Activated CD8-positive, alpha-beta memory T cell treated with anti-CD3 and anti-CD28 coated beads for 4 hours (primary cell): ENCODE data around the gene FAH.
"Not testable (repeated sequence)": the region's sequence is repeated elsewhere in the genome, so short reads cannot be mapped to it uniquely, and the experiment has no call there.

Experiments used
- DNase-seq, 2 donors: peaks; one replicate each; pipeline ENCODE4 v3.0.0-alpha.2; 2020; ENCODE audit warnings: low read depth in 2 of 2

The FAH gene

GRCh38 chr15:80151576-80151975 lies 1.2 kb upstream of the FAH start:
- no peak for DNase-seq

GRCh38 chr15:80152180-80152895 lies 461 bp upstream of the FAH start:
- DNase-seq = peak; percentile 77 to 87

- DNase-seq = no peak
These were observed 1.1 kb downstream of the FAH start for GRCh38 chr15:80153900-80154299.

- DNase-seq = no peak
These were observed 1.5 kb downstream of the FAH start for GRCh38 chr15:80154336-80154735.

- DNase-seq = no peak
These were observed 2.2 kb downstream of the FAH start for GRCh38 chr15:80155001-80155377.

GRCh38 chr15:80155378-80156175 lies 2.8 kb downstream of the FAH start:
- DNase-seq = not testable (repeated sequence)

- DNase-seq = no peak
These were observed 3.4 kb downstream of the FAH start for GRCh38 chr15:80156176-80156720.

- no peak for DNase-seq
These were observed 4.4 kb downstream of the FAH start for GRCh38 chr15:80157215-80157614.

- DNase-seq = no peak
These were observed 6.5 kb downstream of the FAH start for GRCh38 chr15:80159301-80159700.

- no peak for DNase-seq
These were observed 7.2 kb downstream of the FAH start for GRCh38 chr15:80159811-80160569.

- no peak for DNase-seq
These were observed 7.9 kb downstream of the FAH start for GRCh38 chr15:80160570-80161156.

- DNase-seq = no peak
These were observed 8.7 kb downstream of the FAH start for GRCh38 chr15:80161468-80162016.

- no peak for DNase-seq
These were observed 9.3 kb downstream of the FAH start for GRCh38 chr15:80162059-80162554.

- no peak for DNase-seq
These were observed 10.4 kb downstream of the FAH start for GRCh38 chr15:80163217-80163616.

GRCh38 chr15:80163897-80164296 lies 11.1 kb downstream of the FAH start:
- no peak for DNase-seq

GRCh38 chr15:80167936-80168335 lies 15.1 kb downstream of the FAH start:
- no peak for DNase-seq

GRCh38 chr15:80168421-80168820 lies 15.6 kb downstream of the FAH start:
- DNase-seq = no peak

- no peak for DNase-seq
These were observed 17.1 kb downstream of the FAH start for GRCh38 chr15:80169768-80170357.

GRCh38 chr15:80170596-80170995 lies 17.8 kb downstream of the FAH start:
- DNase-seq = no peak

- no peak for DNase-seq
These were observed 19.0 kb downstream of the FAH start for GRCh38 chr15:80171787-80172186.

- no peak for DNase-seq
These were observed 19.6 kb downstream of the FAH start for GRCh38 chr15:80172401-80172800.
